ENCODE measurements around the gene DEFB128. TPM values are rescaled to one million over a fixed set of nuclear protein-coding genes. Genes with fewer than 3 reads are reported as not detected.

Gene DEFB128
- total RNA-seq, 2 donors from 2014 or later: not detected

DNA sequence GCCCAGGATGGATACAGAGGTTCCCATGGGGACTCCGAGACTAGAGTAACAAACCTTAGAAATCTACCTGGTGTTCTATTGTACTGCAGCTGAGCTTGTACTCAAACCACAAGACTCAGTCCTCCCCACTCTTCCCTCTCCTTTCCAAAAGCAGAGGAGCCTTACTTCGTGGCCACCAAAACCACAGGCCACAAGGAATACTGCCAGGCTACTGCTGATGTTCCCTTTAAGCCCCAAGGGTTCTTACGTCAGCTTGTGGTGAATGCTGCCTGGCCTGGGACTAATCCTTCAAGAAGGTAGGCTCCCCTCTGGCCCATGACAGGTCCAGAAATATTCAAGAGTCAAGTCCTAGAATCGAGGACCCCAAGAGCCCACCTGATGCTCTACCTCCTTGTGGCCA lies 10.5 kb upstream of the DEFB128 start:
- no peak overlapping the region for H3K27ac ChIP-seq
- no peak for DNase-seq (ENCODE audit: low spot score)
- ATAC-seq (ENCODE audit: insufficient number of reproducible peaks, low FRiP score, low read depth): no peak
- H3K4me1 ChIP-seq (ENCODE audit: control insufficient read depth in 1 of 2, low read depth in 2 of 2): no peaks in the 10 kb centered on the region
- H3K36me3 ChIP-seq: no peaks in the 10 kb centered on the region
- no peaks in the 10 kb centered on the region for H3K9me3 ChIP-seq
- H3K27me3 ChIP-seq (replicated peaks; ENCODE audit: insufficient read depth): no peaks in the 10 kb centered on the region
- TF ChIP-seq, protein P1, sequence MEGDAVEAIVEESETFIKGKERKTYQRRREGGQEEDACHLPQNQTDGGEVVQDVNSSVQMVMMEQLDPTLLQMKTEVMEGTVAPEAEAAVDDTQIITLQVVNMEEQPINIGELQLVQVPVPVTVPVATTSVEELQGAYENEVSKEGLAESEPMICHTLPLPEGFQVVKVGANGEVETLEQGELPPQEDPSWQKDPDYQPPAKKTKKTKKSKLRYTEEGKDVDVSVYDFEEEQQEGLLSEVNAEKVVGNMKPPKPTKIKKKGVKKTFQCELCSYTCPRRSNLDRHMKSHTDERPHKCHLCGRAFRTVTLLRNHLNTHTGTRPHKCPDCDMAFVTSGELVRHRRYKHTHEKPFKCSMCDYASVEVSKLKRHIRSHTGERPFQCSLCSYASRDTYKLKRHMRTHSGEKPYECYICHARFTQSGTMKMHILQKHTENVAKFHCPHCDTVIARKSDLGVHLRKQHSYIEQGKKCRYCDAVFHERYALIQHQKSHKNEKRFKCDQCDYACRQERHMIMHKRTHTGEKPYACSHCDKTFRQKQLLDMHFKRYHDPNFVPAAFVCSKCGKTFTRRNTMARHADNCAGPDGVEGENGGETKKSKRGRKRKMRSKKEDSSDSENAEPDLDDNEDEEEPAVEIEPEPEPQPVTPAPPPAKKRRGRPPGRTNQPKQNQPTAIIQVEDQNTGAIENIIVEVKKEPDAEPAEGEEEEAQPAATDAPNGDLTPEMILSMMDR (IDR thresholded peaks at IDR 0.05): no peak
- no peak overlapping the region for H3K4me3 ChIP-seq

DNA sequence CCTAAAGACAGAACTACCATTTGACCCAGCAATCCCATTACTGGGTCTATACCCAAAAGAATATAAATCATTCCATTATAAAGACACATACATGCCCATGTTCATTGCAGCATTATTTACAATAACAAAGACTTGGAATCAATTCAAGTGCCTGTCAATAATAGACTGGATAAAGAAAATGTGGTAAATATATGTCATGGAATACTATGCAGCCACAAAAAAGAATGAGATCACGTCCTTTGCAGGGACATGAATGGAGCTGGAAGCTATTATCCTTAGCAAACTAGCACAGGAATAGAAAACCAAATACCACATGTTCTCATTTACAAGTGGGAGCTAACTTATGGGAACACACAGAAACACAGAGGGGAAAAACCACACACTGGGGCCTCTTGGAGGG lies 8.7 kb upstream of the DEFB128 start:
- H3K27ac ChIP-seq: no peak overlapping the region
- H3K36me3 ChIP-seq: no peaks in the 10 kb centered on the region
- H3K9me3 ChIP-seq: no peaks in the 10 kb centered on the region
- no peaks in the 10 kb centered on the region for H3K27me3 ChIP-seq (replicated peaks; ENCODE audit: insufficient read depth)
- no peak for ATAC-seq (ENCODE audit: insufficient number of reproducible peaks, low FRiP score, low read depth)
- TF ChIP-seq, protein P1 (IDR thresholded peaks at IDR 0.05): no peak
- no peaks in the 10 kb centered on the region for H3K4me1 ChIP-seq (ENCODE audit: control insufficient read depth in 1 of 2, low read depth in 2 of 2)
- H3K4me3 ChIP-seq: no peak overlapping the region
- DNase-seq (ENCODE audit: low spot score): no peak

DNA sequence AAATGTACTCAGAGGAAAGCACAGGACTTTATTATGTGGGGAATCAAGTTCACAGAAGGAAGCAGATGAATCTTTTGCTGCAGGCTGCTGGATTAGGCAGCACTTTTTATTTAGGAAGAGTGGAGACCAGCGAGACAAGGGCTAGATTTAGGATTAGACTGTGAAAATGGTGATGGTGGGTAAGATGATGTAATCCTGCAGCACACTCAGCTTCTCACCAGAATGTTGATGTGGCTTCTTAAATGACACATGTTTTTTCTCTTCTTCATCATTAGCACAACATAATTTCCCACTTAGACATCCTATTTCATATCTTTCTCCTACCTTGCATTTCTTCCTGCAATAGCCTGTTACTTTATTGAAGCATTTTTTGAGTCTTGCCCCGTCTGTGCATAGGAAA lies 1.8 kb downstream of the DEFB128 start:
- Histone ChIP-seq H3K4me1 (ENCODE audit: control insufficient read depth in 1 of 2, low read depth in 2 of 2) (no peaks in the 10 kb centered on the region), H3K9me3 (no peaks in the 10 kb centered on the region), H3K27ac (no peak overlapping the region), H3K36me3 (no peaks in the 10 kb centered on the region), H3K27me3 (replicated peaks; ENCODE audit: insufficient read depth) (no peaks in the 10 kb centered on the region), H3K4me3 (no peak overlapping the region)
- ATAC-seq (ENCODE audit: insufficient number of reproducible peaks, low FRiP score, low read depth) (no peak), DNase-seq (ENCODE audit: low spot score) (no peak)
- TF ChIP-seq, protein P1 (IDR thresholded peaks at IDR 0.05): no peak

DNA sequence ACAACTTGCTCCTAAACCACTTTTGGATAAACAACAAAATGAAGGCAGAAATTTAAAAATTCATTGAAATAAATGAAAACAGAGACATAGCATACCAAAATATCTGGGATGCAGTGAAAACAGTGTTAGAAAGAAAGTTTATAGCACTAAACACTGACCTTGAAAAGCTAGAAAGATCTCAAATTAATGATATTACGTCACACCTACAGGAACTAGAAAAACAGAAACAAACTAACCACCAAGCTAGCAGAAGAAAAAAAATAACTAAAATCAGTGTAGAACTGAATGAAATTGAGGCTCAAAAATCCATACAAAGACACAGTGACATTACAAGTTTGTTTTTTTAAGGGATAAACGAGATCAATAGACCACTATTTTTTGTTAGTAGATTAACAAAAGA lies 5.2 kb downstream of the DEFB128 start:
- DNase-seq (ENCODE audit: low spot score) (no peak), ATAC-seq (ENCODE audit: insufficient number of reproducible peaks, low FRiP score, low read depth) (no peak)
- TF ChIP-seq, protein P1 (IDR thresholded peaks at IDR 0.05): no peak
- H3K4me1 ChIP-seq (ENCODE audit: control insufficient read depth in 1 of 2, low read depth in 2 of 2): no peaks in the 10 kb centered on the region
- H3K4me3 ChIP-seq: no peak overlapping the region
- H3K27me3 ChIP-seq (replicated peaks; ENCODE audit: insufficient read depth): no peaks in the 10 kb centered on the region
- no peak overlapping the region for H3K27ac ChIP-seq
- no peaks in the 10 kb centered on the region for H3K9me3 ChIP-seq
- H3K36me3 ChIP-seq: no peaks in the 10 kb centered on the region

DNA sequence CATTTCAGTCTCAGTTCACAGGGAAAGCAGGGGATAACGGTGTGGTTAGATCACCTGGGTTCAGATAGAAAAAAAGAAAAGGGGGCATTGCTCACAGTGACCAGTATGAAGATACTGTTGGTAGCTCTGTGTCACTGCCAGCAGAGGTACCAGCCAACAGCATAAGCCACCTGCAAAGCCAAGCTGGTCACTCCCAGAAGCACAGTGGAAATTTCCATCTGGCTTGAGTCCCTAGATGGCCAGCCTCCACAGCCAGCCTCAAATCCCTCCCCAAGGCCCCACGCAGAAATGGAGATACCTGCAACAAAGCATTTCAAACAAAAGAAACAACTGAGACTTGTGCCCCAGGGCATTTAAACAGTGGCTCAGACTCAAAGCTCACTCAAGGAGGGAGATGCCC lies 20.6 kb downstream of the DEFB128 start:
- no peak overlapping the region for H3K4me3 ChIP-seq
- TF ChIP-seq, protein P1 (IDR thresholded peaks at IDR 0.05): no peak
- DNase-seq (ENCODE audit: low spot score) (no peak), ATAC-seq (ENCODE audit: insufficient number of reproducible peaks, low FRiP score, low read depth) (no peak)
- H3K36me3 ChIP-seq: no peaks in the 10 kb centered on the region
- H3K27me3 ChIP-seq (replicated peaks; ENCODE audit: insufficient read depth): no peaks in the 10 kb centered on the region
- H3K4me1 ChIP-seq (ENCODE audit: control insufficient read depth in 1 of 2, low read depth in 2 of 2): no peaks in the 10 kb centered on the region
- H3K27ac ChIP-seq: no peak overlapping the region
- H3K9me3 ChIP-seq: no peaks in the 10 kb centered on the region
